ACHN (cell line): ENCODE data around the gene TP63.
"Not testable (repeated sequence)": the region's sequence is repeated elsewhere in the genome, so short reads cannot be mapped to it uniquely, and the experiment has no call there.

ENCODE experiments used
- DNase-seq: peaks from one replicate; pipeline ENCODE4 v3.0.0-alpha.2; 2015
- in situ Hi-C: cut with HindIII; loops from 2 replicates; pipeline ENCODE4 v1.10.0; 2017; ENCODE audit warnings: low sequenced_read_pairs, low pct_ligation_motif_present, low pct_unique_long_range_greater_than_20kb

The TP63 gene

DNA sequence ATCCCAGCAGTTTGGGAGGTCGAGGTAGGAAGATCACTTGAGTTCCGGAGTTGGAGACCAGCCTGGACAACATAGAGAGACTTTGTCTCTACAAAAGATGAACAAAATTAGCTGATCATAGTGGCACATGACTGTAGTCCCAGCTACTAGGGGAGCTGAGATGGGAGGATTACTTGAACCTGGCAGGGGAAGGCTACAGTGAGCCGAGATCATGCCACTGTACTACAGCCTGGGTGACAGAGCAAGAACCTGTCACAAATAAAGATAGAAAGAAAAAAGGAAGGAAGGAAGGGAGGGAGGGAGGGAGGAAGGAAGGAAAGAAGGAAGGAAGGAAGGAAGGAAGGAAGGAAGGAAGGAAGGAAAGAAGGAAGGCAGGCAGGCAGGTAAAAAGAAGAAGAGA is 41.2 kb downstream of the TP63 start:
- DNase-seq, in situ Hi-C loops: not testable (repeated sequence)

DNA sequence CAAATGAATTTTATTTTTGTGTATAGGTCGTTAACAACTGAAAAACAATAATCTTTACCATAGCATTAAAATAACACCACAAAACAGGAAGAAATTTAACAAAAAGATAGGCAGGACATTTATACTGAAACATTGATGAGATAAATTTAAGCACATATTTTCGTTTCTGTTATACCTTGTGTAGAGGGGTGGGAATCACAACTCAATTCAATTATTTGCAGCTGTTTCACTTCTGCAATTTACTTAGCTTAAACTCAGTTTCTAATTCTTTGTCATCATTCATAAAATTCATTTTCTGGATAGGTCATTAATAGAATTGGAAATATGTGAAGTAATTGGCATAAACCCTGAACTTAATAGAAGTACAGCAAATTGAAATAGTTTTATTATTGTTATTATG is 42.3 kb downstream of the TP63 start:
- in situ Hi-C loops: no loop called here
- no peak for DNase-seq

DNA sequence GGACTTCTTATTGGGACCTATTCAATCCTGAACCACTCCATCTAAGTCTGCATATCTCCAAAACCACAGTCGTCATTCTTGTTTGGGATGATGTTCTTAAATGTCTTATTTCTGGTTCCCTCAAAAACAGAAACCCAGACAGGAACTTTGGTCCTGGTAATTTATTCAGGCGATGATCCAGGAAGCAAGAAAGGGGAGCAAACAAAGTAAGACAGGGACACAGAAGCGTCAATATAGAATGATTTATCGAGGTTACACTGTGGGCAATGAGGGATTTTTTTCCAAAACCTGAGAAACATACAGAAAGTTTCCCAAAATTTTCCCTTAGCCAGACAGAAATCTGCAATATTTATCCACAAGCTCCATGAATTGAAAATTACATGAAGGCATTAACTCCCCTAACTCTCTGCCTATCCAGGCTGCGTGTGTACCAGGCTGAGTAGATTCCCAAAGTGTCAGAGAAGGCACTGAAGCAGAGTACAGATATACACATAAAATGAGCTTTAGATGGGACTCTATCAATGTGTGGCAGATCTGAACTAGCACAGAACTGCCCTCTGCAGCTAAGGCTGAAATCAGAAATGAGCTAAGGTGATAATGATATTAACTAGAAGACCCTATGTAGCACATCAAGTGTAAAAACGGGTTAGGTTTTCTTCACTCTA is 43.2 kb downstream of the TP63 start:
- in situ Hi-C loops: no loop called here
- DNase-seq: no peak

DNA sequence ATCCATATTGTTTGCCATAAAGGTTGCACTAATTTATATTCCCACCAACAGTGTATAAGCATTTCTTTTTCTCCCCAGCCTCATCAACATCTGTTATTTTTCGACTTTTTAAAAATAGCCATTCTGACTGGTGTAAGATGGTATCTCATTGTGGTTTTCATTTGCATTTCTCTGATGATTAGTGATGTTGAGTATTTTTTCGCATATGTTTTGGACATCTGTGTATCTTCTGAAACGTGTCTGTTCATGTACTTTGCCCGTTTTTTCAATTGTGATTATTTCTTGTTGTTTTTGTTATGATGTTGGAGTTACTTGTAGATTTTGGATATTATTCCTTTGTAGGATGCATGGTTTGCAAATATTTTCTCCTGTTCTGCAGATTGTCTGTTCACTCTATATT is 46.5 kb downstream of the TP63 start:
- in situ Hi-C loops: no loop called here
- DNase-seq: no peak

DNA sequence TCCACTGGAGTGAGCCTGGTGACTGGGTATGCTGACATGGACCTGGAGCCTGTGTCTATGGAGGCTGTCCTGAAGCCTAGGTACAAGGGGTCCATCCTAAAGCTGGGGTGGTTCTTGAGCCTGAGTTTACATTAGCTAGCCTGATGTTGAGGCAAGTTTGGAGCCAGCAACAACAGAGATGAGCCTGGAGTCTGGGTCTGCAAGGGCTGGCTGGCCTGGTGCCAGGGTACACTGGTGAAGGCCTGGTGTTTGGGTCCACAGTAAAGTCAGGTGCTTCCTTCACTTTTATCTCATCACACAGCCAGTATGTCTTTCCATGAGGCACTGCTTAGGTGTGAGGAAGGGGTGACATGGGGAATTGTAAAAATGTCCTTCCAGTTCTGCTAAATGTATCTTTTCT is 49.5 kb downstream of the TP63 start:
- in situ Hi-C loops: no loop called here
- no peak for DNase-seq

DNA sequence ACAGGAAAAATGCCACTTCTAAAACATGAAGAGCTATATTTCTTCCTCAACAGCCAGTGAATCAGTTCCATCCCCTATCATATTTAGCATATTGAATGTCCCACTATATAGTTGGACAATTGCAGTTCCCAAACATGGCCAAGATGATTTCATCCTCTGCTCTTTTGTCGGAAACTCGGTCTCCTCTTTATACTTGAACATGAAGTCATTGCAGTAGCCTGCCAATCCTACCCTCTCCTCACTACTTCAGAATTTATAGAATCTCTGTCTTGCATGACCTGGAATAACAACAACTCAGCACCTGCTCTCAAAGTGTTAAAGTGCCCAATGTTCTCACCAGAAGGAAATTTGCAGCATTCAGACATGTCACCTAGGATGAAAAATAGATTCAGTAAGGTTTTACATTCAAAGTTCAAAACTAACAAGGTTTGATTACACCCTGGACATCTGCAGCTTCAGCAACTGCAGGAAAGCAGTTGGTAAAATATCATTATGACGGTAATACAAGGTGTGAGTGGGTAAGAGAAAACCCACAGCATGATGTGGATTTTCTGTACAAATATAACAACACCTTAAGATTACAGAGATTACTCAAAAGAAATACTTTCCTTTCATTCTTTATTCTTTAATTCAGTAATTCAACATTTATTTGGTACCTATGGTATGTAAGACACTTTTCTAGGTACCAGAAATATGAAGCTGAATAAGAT is 52.5 kb downstream of the TP63 start:
- in situ Hi-C loops: no loop called here
- no peak for DNase-seq

DNA sequence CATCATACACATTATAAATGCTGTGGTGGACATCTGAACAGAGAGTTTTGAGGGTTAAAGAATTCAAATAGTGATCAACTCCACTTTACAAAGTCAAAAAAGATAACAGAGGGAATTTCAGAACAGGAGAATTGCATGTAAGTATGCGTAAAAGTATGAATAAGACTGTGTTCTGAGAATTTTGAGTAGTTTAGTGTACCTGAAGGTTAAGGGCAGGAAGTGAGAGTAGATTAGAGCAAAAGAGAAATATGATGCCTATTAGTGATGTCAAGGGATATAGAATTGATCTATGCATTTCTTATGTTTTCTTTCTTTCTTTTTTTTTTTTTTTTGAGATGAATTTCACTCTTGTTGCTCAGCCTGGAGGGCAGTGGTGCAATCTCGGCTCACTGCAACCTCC is 53.1 kb downstream of the TP63 start:
- in situ Hi-C loops: no loop called here

DNA sequence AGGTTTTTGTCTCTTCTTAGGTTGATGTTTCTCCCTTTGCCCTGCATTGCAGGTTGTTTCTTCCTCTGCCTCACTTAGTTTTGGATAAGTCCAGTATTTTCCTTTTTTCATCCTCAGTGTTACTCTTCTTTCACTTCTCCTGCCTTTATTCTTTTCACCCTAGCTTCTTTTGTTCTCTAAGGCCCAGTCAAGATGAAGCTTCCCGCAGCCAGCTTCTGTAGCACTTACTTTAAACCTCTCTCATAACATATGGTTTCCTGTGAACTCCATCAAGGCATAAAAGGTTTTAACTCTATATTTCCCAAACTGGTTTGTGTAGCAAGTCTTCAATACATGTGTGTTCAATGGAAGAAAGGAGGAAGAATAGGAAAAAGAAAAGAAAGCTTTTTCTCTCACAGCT is 54.1 kb downstream of the TP63 start:
- in situ Hi-C loops: no loop called here
- no peak for DNase-seq

More for the DNA sequence above, 53.1 kb downstream of the TP63 start:
- DNase-seq: no peak

DNA sequence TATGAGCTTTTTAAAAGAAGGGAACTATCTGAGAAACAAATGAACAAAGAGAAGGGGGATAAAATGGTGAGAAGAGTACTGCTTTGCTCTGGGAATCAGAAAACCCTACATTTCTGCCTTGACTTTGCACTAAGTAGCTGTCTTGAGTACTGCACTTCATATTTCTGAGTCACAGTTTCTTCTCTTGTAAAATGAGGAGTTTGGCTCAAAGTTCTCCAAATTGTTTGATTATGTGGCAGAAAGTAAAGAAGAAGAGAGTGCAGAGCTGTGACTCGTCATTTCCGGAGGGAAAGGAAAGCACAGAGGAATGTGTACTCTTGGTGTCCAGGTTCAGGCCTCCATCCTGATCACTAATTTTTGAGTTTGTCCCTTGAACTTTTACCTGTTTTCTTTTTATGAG is 54.7 kb downstream of the TP63 start:
- DNase-seq: no peak
- in situ Hi-C loops: no loop called here

DNA sequence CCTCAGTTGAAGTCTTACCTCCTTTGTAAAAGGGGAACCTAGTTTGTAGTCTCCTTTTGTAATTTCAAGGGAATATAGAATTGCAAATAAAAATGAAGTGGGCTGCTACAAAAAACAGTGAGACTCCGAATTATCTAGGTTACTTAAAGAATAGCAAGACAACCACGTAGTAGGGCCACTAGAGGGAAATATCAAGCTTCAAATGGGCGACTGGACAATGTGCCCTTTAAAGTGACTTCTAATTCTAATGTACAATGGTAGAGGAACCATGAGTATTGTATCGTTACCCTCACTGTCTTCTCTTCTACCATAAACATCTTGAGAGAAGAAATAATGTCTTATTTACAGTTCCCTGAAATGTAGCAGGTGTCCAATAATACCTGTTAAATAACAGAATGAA is 56.3 kb downstream of the TP63 start:
- DNase-seq: no peak
- in situ Hi-C loops: no loop called here

DNA sequence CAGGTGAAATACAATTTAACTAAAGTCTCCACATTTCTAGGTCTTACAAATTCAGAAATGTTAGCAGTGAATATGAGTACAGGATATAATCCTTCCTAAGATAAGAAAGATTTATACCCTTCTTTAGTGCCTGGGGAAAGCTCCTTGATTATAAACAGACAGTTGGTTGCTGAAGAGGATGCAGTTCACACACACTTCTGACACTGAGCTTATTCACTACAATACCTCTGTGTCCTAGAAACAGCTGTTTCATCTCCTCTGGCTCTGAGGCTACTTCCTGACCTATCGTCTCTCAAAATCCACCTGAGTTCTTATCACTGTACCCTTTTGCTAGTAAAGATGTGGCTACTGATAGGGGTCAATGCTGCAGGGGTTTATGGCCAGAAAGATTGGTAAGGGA is 57.1 kb downstream of the TP63 start:
- in situ Hi-C loops: no loop called here
- no peak for DNase-seq

DNA sequence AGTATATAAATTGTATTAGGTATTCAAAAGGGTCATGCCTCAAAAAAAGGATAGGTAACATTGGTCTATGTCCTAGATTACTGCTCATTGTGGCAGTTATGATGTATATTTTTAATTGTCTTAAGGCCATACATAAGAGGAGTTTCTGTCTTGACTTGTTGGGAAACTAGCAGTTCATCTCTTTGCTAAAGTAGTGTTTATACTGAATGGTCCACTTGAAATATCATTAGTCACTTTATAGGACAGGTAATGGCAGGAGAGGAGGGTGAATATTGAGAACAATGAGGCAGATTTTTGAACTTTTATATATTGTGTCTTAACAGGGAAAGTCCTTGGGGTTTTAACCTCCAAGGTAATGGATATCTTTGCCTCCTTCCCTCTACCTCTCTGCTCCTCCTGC is 58.4 kb downstream of the TP63 start:
- in situ Hi-C loops: no loop called here
- no peak for DNase-seq

DNA sequence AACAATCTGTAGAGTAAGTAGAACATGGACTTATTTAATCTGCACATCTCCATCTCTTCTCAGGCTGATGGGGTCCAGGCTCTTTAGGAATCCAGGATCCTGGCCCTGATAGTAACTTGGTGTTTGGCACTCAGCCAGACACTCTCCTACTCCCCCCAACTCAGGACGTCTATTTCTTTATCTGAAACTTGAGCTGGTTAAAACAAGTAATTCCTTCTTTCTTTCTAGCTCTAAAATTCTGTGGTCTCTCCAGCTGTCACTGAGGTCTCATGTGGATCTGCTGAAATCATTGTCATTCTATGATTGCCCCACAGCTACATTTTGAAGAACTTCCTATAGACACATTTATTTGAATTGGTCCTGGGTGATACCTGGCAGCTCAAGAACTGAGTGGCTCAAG is 59.0 kb downstream of the TP63 start:
- in situ Hi-C loops: no loop called here
- no peak for DNase-seq

DNA sequence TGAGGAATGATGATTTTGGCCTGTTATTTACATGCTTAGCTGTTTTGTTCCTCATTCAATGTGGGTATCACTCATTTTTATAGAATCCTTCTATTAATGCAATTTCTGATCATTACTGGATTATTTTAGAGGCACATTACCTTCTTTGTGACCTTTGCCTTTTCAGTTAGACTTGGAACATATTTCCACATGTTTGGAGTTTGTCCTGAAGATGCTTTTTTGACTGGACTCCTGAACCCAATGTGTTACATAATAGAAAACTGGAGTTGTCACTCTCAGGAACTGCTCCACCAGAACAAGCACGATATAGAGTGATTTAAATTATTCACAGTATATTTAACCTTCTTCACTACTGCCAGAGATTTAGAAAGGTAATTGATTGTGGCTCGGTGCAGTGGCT is 59.5 kb downstream of the TP63 start:
- in situ Hi-C loops: no loop called here
- DNase-seq: no peak

DNA sequence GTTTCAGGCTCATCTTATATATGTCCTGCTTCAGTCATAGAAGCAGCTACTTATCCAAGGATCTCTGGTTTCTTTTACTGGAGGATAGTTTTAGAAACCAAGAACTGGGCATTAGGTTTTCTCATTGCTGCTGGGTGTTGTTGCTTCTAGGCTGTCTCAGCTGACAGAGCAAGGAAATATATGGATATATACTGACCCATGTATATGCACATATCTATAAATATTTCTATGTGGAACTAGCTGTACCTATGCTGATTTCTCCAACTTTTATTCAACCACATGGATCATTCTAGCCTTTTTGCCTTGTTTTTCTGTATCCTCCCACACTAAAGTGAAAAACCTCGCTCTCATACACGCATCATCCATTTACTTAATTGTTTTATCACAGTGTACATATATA is 64.2 kb downstream of the TP63 start:
- in situ Hi-C loops: no loop called here
- DNase-seq: no peak

DNA sequence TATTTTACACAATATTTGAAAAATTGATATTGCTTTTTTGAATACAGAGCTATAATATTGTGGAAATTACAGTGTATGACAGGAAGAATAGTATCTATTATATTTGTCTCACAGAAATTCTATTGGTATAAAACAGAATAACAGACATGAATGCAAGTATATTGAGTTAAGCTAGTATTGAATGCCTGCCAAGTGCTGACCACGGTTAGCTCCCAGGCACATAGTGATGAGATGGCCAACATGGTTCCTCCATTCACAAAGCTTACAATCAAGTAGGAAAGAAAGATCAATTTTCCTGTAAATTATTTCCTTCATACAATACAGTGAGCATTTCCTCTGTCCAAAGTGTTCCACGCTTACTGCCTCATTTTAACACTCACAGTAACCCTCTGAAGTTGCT is 67.6 kb downstream of the TP63 start:
- in situ Hi-C loops: no loop called here

DNA sequence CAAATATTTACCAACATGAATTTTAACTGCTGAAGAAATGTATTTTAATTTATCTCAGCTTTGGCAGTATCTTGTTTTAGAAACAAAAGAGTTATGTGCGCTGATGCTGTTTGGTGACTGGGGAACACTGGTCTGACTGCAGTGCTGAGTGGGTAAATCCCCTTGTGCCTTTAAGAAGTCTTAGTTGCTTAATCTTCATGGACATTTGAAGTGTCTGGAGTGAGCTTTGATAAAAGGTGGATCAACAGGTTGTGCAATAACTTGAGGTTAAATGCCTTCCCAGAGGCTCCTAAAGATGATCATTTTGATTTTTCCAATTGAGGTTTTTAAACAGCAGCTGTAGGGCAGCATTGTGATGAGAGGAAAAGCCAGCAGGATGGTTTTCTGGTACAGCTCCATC is 68.7 kb downstream of the TP63 start:
- DNase-seq: no peak
- in situ Hi-C loops: no loop called here

More for the DNA sequence above, 67.6 kb downstream of the TP63 start:
- DNase-seq: no peak

DNA sequence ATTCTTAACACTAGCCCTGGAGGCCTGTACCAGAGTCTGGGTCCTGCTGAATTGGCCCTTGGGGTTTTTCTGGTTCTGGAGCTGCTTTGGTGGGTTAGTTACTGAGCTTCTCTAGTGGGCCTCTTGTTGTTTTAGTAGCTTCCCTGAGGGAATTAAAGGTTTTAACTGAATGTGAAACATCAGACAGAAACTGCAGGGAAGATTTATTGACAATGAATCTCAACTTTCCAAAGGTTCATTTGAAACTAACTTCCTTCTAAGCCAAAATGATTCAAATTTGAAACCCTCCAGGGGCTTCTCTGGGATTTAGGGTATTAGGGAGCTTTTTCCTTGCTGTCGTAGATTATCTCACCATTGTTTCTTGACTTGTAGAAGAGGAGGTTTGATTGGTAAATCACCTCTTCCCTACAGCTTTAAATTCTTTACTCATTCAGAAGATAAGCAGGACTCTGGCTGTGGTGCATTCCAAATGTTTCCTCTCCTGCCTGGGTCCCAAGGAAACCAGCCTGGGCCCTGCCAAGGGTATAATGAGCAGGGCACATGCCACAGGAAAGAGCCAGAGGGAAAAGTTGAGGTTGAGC is 71.0 kb downstream of the TP63 start:
- no peak for DNase-seq
- in situ Hi-C loops: no loop called here

DNA sequence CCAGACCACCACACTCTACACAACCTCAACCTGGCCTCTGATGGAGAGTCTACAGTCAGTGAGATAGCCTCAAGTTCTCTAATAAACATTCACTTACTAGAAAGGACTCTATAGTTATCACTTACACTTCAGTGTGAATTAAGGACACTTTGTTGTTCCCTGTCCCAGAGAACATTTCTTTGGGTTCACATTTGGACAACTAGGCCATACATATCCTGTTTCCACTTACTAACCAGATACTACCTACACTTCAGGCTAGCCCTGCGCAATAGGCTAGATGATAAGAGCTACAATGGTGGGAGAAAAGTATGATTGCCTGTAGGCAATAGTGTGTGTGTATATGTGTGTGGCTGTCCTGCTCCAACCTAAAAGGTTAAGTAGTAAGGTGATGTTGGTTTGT is 72.7 kb downstream of the TP63 start:
- no peak for DNase-seq
- in situ Hi-C loops: no loop called here

DNA sequence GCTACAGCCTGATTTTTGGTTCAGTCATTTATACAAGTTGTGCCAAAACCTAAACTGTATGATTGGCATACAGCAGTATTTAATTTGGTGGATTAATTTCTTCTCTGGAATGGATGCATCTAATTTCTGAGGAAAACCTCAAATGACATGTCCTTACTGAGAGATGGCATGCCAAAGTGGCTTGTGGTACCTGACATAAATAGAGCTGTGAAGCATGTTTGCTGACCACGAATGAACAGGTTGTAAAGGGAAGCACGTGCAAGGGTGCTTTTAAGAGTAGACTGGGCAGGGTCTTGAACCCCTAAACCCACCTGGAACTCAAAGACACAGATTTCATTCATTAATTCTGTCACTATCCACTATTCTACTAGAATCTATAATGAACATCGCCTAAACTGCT is 77.2 kb downstream of the TP63 start:
- no peak for DNase-seq
- in situ Hi-C loops: no loop called here
